22Rv1 (cell line): Measurements from ENCODE around the gene KLHL25.

Experiments used
- H3K27ac ChIP-seq: fragments of 450-650 bp; 2 replicates; pipeline ENCODE4 v1.5.1; 2017
- CTCF ChIP-seq: fragments of 450-650 bp; IDR thresholded peaks from 2 replicates; pipeline ENCODE4 v1.5.1; 2017; ENCODE audit warnings: mild to moderate bottlenecking
- ZFX ChIP-seq: fragments of 450-650 bp; IDR thresholded peaks from 2 replicates; pipeline ENCODE4 v1.6.1; 2017; ENCODE audit warnings: antibody characterized with exemption, borderline replicate concordance

KLHL25 gene, protein sequence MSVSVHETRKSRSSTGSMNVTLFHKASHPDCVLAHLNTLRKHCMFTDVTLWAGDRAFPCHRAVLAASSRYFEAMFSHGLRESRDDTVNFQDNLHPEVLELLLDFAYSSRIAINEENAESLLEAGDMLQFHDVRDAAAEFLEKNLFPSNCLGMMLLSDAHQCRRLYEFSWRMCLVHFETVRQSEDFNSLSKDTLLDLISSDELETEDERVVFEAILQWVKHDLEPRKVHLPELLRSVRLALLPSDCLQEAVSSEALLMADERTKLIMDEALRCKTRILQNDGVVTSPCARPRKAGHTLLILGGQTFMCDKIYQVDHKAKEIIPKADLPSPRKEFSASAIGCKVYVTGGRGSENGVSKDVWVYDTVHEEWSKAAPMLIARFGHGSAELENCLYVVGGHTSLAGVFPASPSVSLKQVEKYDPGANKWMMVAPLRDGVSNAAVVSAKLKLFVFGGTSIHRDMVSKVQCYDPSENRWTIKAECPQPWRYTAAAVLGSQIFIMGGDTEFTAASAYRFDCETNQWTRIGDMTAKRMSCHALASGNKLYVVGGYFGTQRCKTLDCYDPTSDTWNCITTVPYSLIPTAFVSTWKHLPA

GRCh38 chr15:85794598-85795336 is at the start of gene KLHL25:
Gene KLHL25, minus strand, starts transcription at chr15:85794925. Its CDS starts 25,115 bp downstream, at chr15:85769810.
- TF ChIP-seq CTCF (no peak), ZFX (no peak)
- H3K27ac ChIP-seq = peak within 1 kb of the TSS; percentile 71

GRCh38 chr15:85840802-85841152 is 46.1 kb upstream of the KLHL25 start:
- peak; percentile 62 for TF ChIP-seq CTCF
- no peak for TF ChIP-seq ZFX
- no peak overlapping the region for H3K27ac ChIP-seq

GRCh38 chr15:85840079-85840801 is 45.5 kb upstream of the KLHL25 start:
- H3K27ac ChIP-seq = peak overlapping the region; percentile 54
- TF ChIP-seq CTCF (peak; percentile 98), ZFX (no peak)

DNA sequence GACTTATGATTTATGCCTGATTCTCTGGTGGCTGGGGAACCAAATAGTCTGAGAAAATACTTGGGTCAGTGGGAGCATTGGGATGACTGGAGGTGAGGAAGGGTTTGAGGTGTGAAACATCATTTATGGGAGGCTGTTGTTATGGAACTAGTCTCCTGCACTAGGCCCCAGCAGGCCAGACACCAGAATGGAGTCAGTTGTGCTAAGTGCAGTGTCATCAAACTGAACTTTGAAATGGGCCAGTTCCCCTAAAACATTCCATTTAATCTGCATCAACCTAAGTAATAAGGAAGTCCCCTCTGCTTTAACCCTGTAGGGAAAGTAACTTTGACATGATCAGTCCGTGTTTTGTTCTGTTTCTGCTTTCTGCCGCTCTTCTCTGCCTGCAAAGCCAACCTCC is 44.9 kb upstream of the KLHL25 start:
- H3K27ac ChIP-seq = peak overlapping the region; percentile 54
- TF ChIP-seq ZFX = no peak
- no peak for TF ChIP-seq CTCF

GRCh38 chr15:85838655-85839054 is 43.9 kb upstream of the KLHL25 start:
- no peak overlapping the region for H3K27ac ChIP-seq
- TF ChIP-seq CTCF (no peak), ZFX (no peak)

DNA sequence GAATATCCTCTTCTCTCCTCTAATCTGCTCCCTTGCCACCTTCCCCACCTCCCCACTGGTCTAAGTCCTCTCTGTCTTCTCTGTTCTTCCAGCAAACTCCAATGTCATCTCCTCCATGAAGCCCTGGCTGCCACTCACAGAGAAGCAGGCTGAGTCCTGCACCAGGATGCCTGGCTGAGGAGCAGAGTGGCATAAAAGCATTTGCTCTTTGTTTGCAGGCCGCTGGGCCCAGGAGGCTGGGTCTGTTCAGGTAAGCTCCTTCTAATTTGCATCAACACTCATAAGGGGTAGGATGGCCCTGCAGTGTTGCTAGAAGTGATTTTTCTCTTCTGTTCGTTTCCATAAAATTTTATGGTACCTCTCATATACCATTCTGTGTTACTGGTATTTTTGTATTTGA is 43.2 kb upstream of the KLHL25 start:
- TF ChIP-seq ZFX = no peak
- no peak for TF ChIP-seq CTCF
- peak overlapping the region; percentile 52 for H3K27ac ChIP-seq
